ENCODE data around the gene CCDC184. TPM values are rescaled to one million over a fixed set of nuclear protein-coding genes. Genes with fewer than 3 reads are reported as not detected.

CCDC184 gene
- total and polyA plus RNA-seq, 2 donors (not counting 1 experiment from before 2014, with no cell fraction given), result 0.17 to 0.28 TPM

DNA sequence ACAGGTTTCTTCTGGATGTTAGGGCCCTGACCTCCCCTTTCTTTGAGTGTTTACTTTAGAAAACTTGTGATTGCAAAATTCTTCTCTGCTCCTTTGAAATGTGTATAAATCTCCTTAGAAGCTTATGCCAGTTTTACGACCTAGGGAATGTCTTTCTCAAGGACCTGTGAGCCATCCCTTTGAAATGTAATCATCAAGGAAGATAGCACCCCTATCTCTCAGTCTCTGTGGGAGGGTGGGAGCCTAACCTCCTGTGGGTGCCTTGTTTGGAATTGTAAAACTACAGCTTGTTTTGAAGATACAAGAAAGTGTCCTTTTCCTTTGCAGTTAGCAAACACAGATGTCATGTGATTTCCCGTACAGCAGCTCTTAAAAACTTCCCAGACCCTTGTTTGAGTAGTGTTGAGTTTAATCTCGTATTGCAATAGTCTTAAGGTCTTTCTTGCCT, 16.4 kb downstream of the CCDC184 start:
- no peaks in the 10 kb centered on the region for H3K9me3 ChIP-seq (ENCODE audit: control insufficient read depth, insufficient read depth, low read depth, low read length)
- H3K4me2 ChIP-seq (ENCODE audit: extremely low read depth, insufficient read depth, low read length), result no peak overlapping the region
- no peaks in the 10 kb centered on the region for H3K36me3 ChIP-seq (ENCODE audit: control insufficient read depth, insufficient read depth, low read length)
- peak in 1 of 2 donors; percentile 62 for DNase-seq (ENCODE audit: low read depth in 2 of 2)
- H4K20me1 ChIP-seq (ENCODE audit: control insufficient read depth, extremely low read depth, insufficient read depth, low read length), result no peaks in the 10 kb centered on the region
- H3K4me3 ChIP-seq (replicated peaks in 1 of 4; ENCODE audit: control extremely low read depth in 1 of 4, insufficient read depth in 1 of 4, low read depth in 3 of 4, low read length in 4 of 4), result no peak overlapping the region
- no peak overlapping the region for H3K27ac ChIP-seq (ENCODE audit: insufficient read depth, low read length)
- TF ChIP-seq, protein P1, sequence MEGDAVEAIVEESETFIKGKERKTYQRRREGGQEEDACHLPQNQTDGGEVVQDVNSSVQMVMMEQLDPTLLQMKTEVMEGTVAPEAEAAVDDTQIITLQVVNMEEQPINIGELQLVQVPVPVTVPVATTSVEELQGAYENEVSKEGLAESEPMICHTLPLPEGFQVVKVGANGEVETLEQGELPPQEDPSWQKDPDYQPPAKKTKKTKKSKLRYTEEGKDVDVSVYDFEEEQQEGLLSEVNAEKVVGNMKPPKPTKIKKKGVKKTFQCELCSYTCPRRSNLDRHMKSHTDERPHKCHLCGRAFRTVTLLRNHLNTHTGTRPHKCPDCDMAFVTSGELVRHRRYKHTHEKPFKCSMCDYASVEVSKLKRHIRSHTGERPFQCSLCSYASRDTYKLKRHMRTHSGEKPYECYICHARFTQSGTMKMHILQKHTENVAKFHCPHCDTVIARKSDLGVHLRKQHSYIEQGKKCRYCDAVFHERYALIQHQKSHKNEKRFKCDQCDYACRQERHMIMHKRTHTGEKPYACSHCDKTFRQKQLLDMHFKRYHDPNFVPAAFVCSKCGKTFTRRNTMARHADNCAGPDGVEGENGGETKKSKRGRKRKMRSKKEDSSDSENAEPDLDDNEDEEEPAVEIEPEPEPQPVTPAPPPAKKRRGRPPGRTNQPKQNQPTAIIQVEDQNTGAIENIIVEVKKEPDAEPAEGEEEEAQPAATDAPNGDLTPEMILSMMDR (conservative IDR thresholded peaks at IDR 0.05 in 1 of 2, IDR thresholded peaks at IDR 0.05 in 1 of 2; ENCODE audit: low read depth in 1 of 2, low read length in 2 of 2), result no peak
- TF ChIP-seq EZH2 (IDR thresholded peaks at IDR 0.05; ENCODE audit: low read length, missing control alignments), result no peak
- peaks cover 2% of the 10 kb centered on the region for H3K4me1 ChIP-seq (ENCODE audit: control insufficient read depth, extremely low read depth, insufficient read depth, low read length)
- H2AFZ ChIP-seq (ENCODE audit: low read length), result no peak overlapping the region
- H3K79me2 ChIP-seq (ENCODE audit: control insufficient read depth, insufficient read depth, low read length), result no peaks in the 10 kb centered on the region
- no peaks in the 10 kb centered on the region for H3K27me3 ChIP-seq (ENCODE audit: control insufficient read depth, insufficient read depth, low read length)
- no peak overlapping the region for H3K9ac ChIP-seq (ENCODE audit: insufficient read depth, low read length)

DNA sequence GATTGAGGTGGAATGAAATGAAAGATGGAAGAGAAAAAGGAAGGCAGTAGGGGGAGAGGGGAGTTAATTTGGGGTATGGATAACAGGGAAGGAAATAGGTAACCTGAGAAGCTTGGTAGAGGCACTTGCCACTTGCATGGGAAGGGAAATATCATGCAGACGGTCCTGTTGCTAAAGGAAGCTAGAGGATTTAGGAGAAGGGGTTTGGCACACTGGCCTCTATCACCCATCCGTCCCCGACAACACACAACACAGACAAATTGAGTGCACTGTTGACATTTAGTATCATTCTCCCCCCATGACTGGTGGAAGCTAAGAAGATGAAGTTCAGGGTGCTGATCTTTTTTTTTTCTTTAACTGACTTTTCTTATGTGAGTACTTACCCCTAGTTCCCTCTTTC, 17.6 kb downstream of the CCDC184 start:
- no peaks in the 10 kb centered on the region for H3K36me3 ChIP-seq (ENCODE audit: control insufficient read depth, insufficient read depth, low read length)
- no peak overlapping the region for H3K9ac ChIP-seq (ENCODE audit: insufficient read depth, low read length)
- no peak overlapping the region for H3K4me3 ChIP-seq (replicated peaks in 1 of 4; ENCODE audit: control extremely low read depth in 1 of 4, insufficient read depth in 1 of 4, low read depth in 3 of 4, low read length in 4 of 4)
- no peak overlapping the region for H3K27ac ChIP-seq (ENCODE audit: insufficient read depth, low read length)
- H3K4me2 ChIP-seq (ENCODE audit: extremely low read depth, insufficient read depth, low read length), result no peak overlapping the region
- no peaks in the 10 kb centered on the region for H3K9me3 ChIP-seq (ENCODE audit: control insufficient read depth, insufficient read depth, low read depth, low read length)
- peaks cover 2% of the 10 kb centered on the region for H3K4me1 ChIP-seq (ENCODE audit: control insufficient read depth, extremely low read depth, insufficient read depth, low read length)
- no peaks in the 10 kb centered on the region for H4K20me1 ChIP-seq (ENCODE audit: control insufficient read depth, extremely low read depth, insufficient read depth, low read length)
- no peaks in the 10 kb centered on the region for H3K79me2 ChIP-seq (ENCODE audit: control insufficient read depth, insufficient read depth, low read length)
- H3K27me3 ChIP-seq (ENCODE audit: control insufficient read depth, insufficient read depth, low read length), result no peaks in the 10 kb centered on the region
- no peak for DNase-seq (ENCODE audit: low read depth in 2 of 2)
- TF ChIP-seq, protein P1 (conservative IDR thresholded peaks at IDR 0.05 in 1 of 2, IDR thresholded peaks at IDR 0.05 in 1 of 2; ENCODE audit: low read depth in 1 of 2, low read length in 2 of 2), result no peak
- no peak for TF ChIP-seq EZH2 (IDR thresholded peaks at IDR 0.05; ENCODE audit: low read length, missing control alignments)
- no peak overlapping the region for H2AFZ ChIP-seq (ENCODE audit: low read length)

DNA sequence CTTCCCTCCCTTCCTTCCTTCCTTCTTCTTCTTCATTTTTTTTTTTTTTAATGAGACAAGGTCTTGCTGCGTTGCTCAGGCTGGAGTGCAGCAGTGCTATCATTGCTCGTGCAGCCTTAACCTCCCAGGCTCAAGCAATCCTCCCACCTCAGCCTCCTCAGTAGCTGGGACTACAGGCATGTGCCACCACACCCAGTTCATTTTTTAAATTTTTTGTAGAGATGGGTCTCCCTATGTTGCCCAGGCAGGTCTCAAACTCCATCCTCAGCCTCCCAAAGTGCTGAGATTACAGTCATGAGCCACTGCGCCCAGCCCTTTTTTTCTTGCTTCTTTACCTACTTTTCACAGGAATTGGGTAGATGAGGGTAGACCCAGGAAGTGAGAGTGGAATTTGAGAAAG, 18.1 kb downstream of the CCDC184 start:
- no peak overlapping the region for H2AFZ ChIP-seq (ENCODE audit: low read length)
- no peaks in the 10 kb centered on the region for H3K27me3 ChIP-seq (ENCODE audit: control insufficient read depth, insufficient read depth, low read length)
- H3K9ac ChIP-seq (ENCODE audit: insufficient read depth, low read length), result no peak overlapping the region
- no peak overlapping the region for H3K4me2 ChIP-seq (ENCODE audit: extremely low read depth, insufficient read depth, low read length)
- H3K27ac ChIP-seq (ENCODE audit: insufficient read depth, low read length), result no peak overlapping the region
- no peaks in the 10 kb centered on the region for H3K36me3 ChIP-seq (ENCODE audit: control insufficient read depth, insufficient read depth, low read length)
- no peaks in the 10 kb centered on the region for H3K79me2 ChIP-seq (ENCODE audit: control insufficient read depth, insufficient read depth, low read length)
- no peaks in the 10 kb centered on the region for H3K9me3 ChIP-seq (ENCODE audit: control insufficient read depth, insufficient read depth, low read depth, low read length)
- peaks cover 2% of the 10 kb centered on the region for H3K4me1 ChIP-seq (ENCODE audit: control insufficient read depth, extremely low read depth, insufficient read depth, low read length)
- DNase-seq (ENCODE audit: low read depth in 2 of 2), result no peak
- no peak overlapping the region for H3K4me3 ChIP-seq (replicated peaks in 1 of 4; ENCODE audit: control extremely low read depth in 1 of 4, insufficient read depth in 1 of 4, low read depth in 3 of 4, low read length in 4 of 4)
- TF ChIP-seq, protein P1 (conservative IDR thresholded peaks at IDR 0.05 in 1 of 2, IDR thresholded peaks at IDR 0.05 in 1 of 2; ENCODE audit: low read depth in 1 of 2, low read length in 2 of 2), result no peak
- TF ChIP-seq EZH2 (IDR thresholded peaks at IDR 0.05; ENCODE audit: low read length, missing control alignments), result no peak
- no peaks in the 10 kb centered on the region for H4K20me1 ChIP-seq (ENCODE audit: control insufficient read depth, extremely low read depth, insufficient read depth, low read length)
